KMS-11 (cell line): ENCODE measurements around the gene CYB5A.

Experiments used
- H2AFZ ChIP-seq: fragments of 200-600 bp; sonication (generic); 2 replicates; pipeline ENCODE4 v1.6.1; 2016; ENCODE audit warnings: antibody characterized with exemption, mixed run types, low read depth
- H3K27ac ChIP-seq: fragments of 200-600 bp; sonication (generic); 2 replicates; pipeline ENCODE4 v1.6.1; 2016; ENCODE audit warnings: mild to moderate bottlenecking, mixed run types
- H3K27me3 ChIP-seq: fragments of 200-600 bp; sonication (generic); 2 replicates; pipeline ENCODE4 v1.6.1; 2017; ENCODE audit warnings: mild to moderate bottlenecking, low read depth, mixed run types, moderate library complexity; ENCODE audit not compliant: insufficient read depth
- H3K36me3 ChIP-seq: fragments of 200-600 bp; sonication (generic); 2 replicates; pipeline ENCODE4 v1.6.1; 2017; ENCODE audit warnings: mild to moderate bottlenecking, mixed run types; ENCODE audit not compliant: insufficient read depth
- H3K4me1 ChIP-seq: fragments of 200-600 bp; sonication (generic); 2 replicates; pipeline ENCODE4 v1.6.1; 2016; ENCODE audit warnings: mild to moderate bottlenecking, low read depth, mixed run types; ENCODE audit not compliant: poor library complexity, severe bottlenecking
- H3K4me2 ChIP-seq: fragments of 200-600 bp; sonication (generic); 2 replicates; pipeline ENCODE4 v1.7.0; 2016; ENCODE audit warnings: mild to moderate bottlenecking, mixed run types
- H3K4me3 ChIP-seq: fragments of 200-600 bp; sonication (generic); IDR thresholded peaks from 2 replicates; pipeline ENCODE4 v1.6.1; 2017; ENCODE audit warnings: low read depth, low read length, mixed read lengths; ENCODE audit not compliant: insufficient read depth
- H3K79me2 ChIP-seq: fragments of 200-600 bp; sonication (generic); 2 replicates; pipeline ENCODE4 v1.6.1; 2016; ENCODE audit warnings: low read depth, mixed run types; ENCODE audit not compliant: insufficient read depth
- H3K9ac ChIP-seq: fragments of 200-600 bp; sonication (generic); 2 replicates; pipeline ENCODE4 v1.6.1; 2016; ENCODE audit warnings: mild to moderate bottlenecking, mixed run types
- H4K20me1 ChIP-seq: fragments of 200-600 bp; sonication (generic); 2 replicates; pipeline ENCODE4 v1.6.1; 2016; ENCODE audit warnings: mild to moderate bottlenecking, mixed run types; ENCODE audit not compliant: insufficient read depth
- TF ChIP-seq, protein P1 (sequence below): fragments of 200-600 bp; sonication (generic); conservative IDR thresholded peaks from 2 replicates; pipeline ENCODE4 v1.6.1; 2017; ENCODE audit warnings: low read depth, mild to moderate bottlenecking, antibody characterized with exemption, low read length, moderate library complexity, mixed read lengths

The CYB5A gene

DNA sequence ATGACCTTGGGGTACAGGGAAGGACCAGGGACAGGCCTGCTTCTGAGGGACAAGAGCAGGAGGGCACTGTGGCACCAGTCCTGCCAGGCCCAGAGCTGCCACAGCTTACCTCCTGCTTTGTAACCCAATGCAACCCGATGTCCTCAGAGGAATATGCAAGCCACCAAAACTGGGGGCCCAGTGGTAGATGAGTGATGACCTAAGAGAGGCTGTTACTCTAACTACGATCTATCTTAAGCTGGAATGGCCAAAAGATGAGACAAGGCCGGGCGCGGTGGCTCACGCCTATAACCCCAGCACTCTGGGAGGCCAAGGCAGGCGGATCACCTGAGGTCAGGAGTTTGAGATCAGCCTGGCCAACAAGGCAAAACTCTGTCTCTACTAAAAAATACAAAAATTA, 12.8 kb downstream of the CYB5A start:
- peaks cover 9% of the 10 kb centered on the region; the same call in 1 of the 2 replicates for H3K79me2 ChIP-seq

DNA sequence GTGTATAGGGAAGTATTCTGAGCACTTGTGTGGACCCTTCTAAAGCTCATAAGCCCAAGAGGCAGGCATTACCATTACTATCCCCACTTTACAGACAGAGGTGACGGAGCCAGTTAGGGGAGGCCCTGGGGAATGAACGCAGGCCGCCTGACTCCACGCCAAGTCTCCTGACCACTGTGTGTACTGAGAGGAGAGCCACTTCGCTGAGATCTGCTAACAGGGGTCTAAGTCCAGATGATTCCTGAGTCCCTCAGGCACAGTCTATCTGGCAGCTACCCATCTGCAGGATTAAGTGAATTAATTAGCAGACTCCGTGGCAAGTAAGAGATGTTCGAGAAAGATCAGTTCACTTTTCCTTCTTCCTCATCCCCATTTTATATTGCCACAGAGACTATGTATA, 13.7 kb downstream of the CYB5A start:
- no peaks in the 10 kb centered on the region for H3K4me1 ChIP-seq
- H3K9ac ChIP-seq: no peak overlapping the region
- no peaks in the 10 kb centered on the region for H4K20me1 ChIP-seq
- no peaks in the 10 kb centered on the region for H3K36me3 ChIP-seq
- H3K27ac ChIP-seq: no peak overlapping the region
- no peak overlapping the region for H2AFZ ChIP-seq
- H3K4me3 ChIP-seq: no peak overlapping the region
- no peaks in the 10 kb centered on the region for H3K27me3 ChIP-seq
- TF ChIP-seq, protein P1, sequence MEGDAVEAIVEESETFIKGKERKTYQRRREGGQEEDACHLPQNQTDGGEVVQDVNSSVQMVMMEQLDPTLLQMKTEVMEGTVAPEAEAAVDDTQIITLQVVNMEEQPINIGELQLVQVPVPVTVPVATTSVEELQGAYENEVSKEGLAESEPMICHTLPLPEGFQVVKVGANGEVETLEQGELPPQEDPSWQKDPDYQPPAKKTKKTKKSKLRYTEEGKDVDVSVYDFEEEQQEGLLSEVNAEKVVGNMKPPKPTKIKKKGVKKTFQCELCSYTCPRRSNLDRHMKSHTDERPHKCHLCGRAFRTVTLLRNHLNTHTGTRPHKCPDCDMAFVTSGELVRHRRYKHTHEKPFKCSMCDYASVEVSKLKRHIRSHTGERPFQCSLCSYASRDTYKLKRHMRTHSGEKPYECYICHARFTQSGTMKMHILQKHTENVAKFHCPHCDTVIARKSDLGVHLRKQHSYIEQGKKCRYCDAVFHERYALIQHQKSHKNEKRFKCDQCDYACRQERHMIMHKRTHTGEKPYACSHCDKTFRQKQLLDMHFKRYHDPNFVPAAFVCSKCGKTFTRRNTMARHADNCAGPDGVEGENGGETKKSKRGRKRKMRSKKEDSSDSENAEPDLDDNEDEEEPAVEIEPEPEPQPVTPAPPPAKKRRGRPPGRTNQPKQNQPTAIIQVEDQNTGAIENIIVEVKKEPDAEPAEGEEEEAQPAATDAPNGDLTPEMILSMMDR: no peak
- H3K79me2 ChIP-seq: peaks cover 6% of the 10 kb centered on the region; the same call in 1 of the 2 replicates
- H3K4me2 ChIP-seq: no peak overlapping the region

More for the DNA sequence above, 12.8 kb downstream of the CYB5A start:
- Histone ChIP-seq H3K4me3 (no peak overlapping the region), H4K20me1 (no peaks in the 10 kb centered on the region), H2AFZ (no peak overlapping the region), H3K27ac (no peak overlapping the region), H3K4me1 (no peaks in the 10 kb centered on the region), H3K36me3 (no peaks in the 10 kb centered on the region), H3K9ac (no peak overlapping the region), H3K4me2 (no peak overlapping the region), H3K27me3 (no peaks in the 10 kb centered on the region)
- TF ChIP-seq, protein P1: no peak

GRCh38 chr18:74277296-74277695, 14.5 kb downstream of the CYB5A start:
- H4K20me1 ChIP-seq: no peaks in the 10 kb centered on the region
- H3K79me2 ChIP-seq: no peaks in the 10 kb centered on the region; the same call in 1 of the 2 replicates
- no peak overlapping the region for H3K9ac ChIP-seq
- H2AFZ ChIP-seq: no peak overlapping the region
- no peaks in the 10 kb centered on the region for H3K27me3 ChIP-seq
- H3K4me3 ChIP-seq: no peak overlapping the region
- TF ChIP-seq, protein P1: no peak
- H3K4me2 ChIP-seq: no peak overlapping the region
- H3K36me3 ChIP-seq: no peaks in the 10 kb centered on the region
- no peak overlapping the region for H3K27ac ChIP-seq
- no peaks in the 10 kb centered on the region for H3K4me1 ChIP-seq

DNA sequence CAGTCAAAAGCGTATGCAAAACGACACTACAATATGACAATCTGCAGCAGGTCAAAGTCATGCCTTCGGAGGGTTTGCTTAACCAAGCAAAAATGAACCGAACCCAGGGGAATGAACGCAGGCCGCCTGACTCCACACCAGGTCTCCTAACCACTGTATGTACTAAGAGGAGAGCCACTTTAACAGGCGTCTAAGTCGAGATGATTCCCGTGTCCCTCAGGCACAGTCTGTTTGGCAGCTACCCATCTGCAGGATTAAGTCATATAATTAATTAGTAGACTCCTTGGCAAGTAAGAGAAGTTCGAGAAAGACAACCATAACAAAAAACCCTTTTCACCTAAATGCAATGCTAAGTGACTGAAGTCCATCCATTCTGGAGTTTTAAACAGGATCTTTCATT, 15.2 kb downstream of the CYB5A start:
- H4K20me1 ChIP-seq: no peaks in the 10 kb centered on the region
- no peak overlapping the region for H2AFZ ChIP-seq
- no peak overlapping the region for H3K4me3 ChIP-seq
- H3K27me3 ChIP-seq: no peaks in the 10 kb centered on the region
- no peak overlapping the region for H3K9ac ChIP-seq
- TF ChIP-seq, protein P1: no peak
- no peak overlapping the region for H3K4me2 ChIP-seq
- no peaks in the 10 kb centered on the region for H3K36me3 ChIP-seq
- H3K4me1 ChIP-seq: no peaks in the 10 kb centered on the region
- H3K27ac ChIP-seq: no peak overlapping the region
- no peaks in the 10 kb centered on the region; the same call in 1 of the 2 replicates for H3K79me2 ChIP-seq
